Colonic mucosa (tissue), 4 donors: ENCODE measurements around the gene RAD17. TPM values are rescaled to one million over a fixed set of nuclear protein-coding genes. Genes with fewer than 3 reads are reported as not detected.
A peak's percentile ranks its signal among the peaks of the same experiment; 100 is the strongest.
"Not testable (repeated sequence)": the region's sequence is repeated elsewhere in the genome, so short reads cannot be mapped to it uniquely, and the experiment has no call there.

Experiments used
- DNase-seq: peaks from one replicate; pipeline ENCODE4 v3.0.0-alpha.2; 2020
- H3K27ac ChIP-seq: fragments of 200-600 bp; one replicate; pipeline ENCODE4 v1.8.0; 2021
- H3K27me3 ChIP-seq: fragments of 200-600 bp; one replicate; pipeline ENCODE4 v1.8.0; 2021
- H3K36me3 ChIP-seq: fragments of 200-600 bp; one replicate; pipeline ENCODE4 v1.8.0; 2021
- H3K4me1 ChIP-seq: fragments of 200-600 bp; one replicate; pipeline ENCODE4 v1.8.0; 2021; ENCODE audit warnings: mild to moderate bottlenecking
- H3K4me3 ChIP-seq: fragments of 200-600 bp; one replicate; pipeline ENCODE4 v1.8.0; 2021
- H3K9ac ChIP-seq, 2 donors: one replicate each; pipeline ENCODE4 v1.7.0; 2013; ENCODE audit warnings: control low read depth in 2 of 2, low read depth in 2 of 2, low read length in 2 of 2
- H3K9me3 ChIP-seq: fragments of 200-600 bp; one replicate; pipeline ENCODE4 v1.8.0; 2021
- CTCF ChIP-seq: fragments of 200-600 bp; IDR thresholded peaks from one replicate; pipeline ENCODE4 v1.8.0; 2022; ENCODE audit warnings: antibody characterized with exemption, mild to moderate bottlenecking
- intact Hi-C: fragments of 100-400 bp; cut with DNase I; formaldehyde crosslinking; loops from one replicate; pipeline ENCODE4 v1.14.1; 2022
- total RNA-seq, 2 donors: library from RNA; stranded (reverse); fragmentation: NEBNext Ultra II Directional in 1 of 2; extraction: Animal tissue kit (Norgen Biotek cat#: 25700) in 1 of 2; gene quantifications; one replicate each; pipeline ENCODE4 v1.2.1, GENCODE V29; 2021
- donor health status: healthy.
- donor health status: DM: no; HTN: no; CAD: no.
- donor health status: DM: no; HTN: no; CAD: no.

RAD17 gene
- total RNA-seq, 2 donors from 2014 or later, result 16.7 to 17.9 TPM

- TF ChIP-seq CTCF, result no peak
- Histone ChIP-seq H3K27ac (no peak overlapping the region), H3K36me3 (no peaks in the 10 kb centered on the region), H3K4me1 (no peaks in the 10 kb centered on the region), H3K9me3 (no peaks in the 10 kb centered on the region), H3K27me3 (no peaks in the 10 kb centered on the region), H3K4me3 (no peak overlapping the region), H3K9ac (no peak overlapping the region)
- no peak for DNase-seq
- intact Hi-C loops, result no loop called here
Measured at GRCh38 chr5:69449511-69449910, 79.9 kb downstream of the RAD17 start.

- Histone ChIP-seq H3K9ac (no peak overlapping the region), H3K4me3 (no peak overlapping the region), H3K9me3 (no peaks in the 10 kb centered on the region), H3K36me3 (no peaks in the 10 kb centered on the region), H3K4me1 (no peaks in the 10 kb centered on the region), H3K27me3 (no peaks in the 10 kb centered on the region), H3K27ac (no peak overlapping the region)
- TF ChIP-seq CTCF, result no peak
- intact Hi-C loops, result no loop called here
- no peak for DNase-seq
Measured at GRCh38 chr5:69450116-69450515, 80.5 kb downstream of the RAD17 start.

- intact Hi-C loops, DNase-seq, H3K4me3 ChIP-seq: not testable (repeated sequence)
Measured at GRCh38 chr5:69450527-69450926, 80.9 kb downstream of the RAD17 start.

GRCh38 chr5:69451941-69452647 lies 82.5 kb downstream of the RAD17 start:
- Histone ChIP-seq H3K4me3 (no peak overlapping the region), H3K36me3 (no peaks in the 10 kb centered on the region), H3K9ac (no peak overlapping the region), H3K27me3 (no peaks in the 10 kb centered on the region), H3K27ac (peak overlapping the region; percentile 94), H3K4me1 (no peaks in the 10 kb centered on the region), H3K9me3 (no peaks in the 10 kb centered on the region)
- DNase-seq, result peak; percentile 42
- intact Hi-C loops, result no loop called here
- no peak for TF ChIP-seq CTCF

More at GRCh38 chr5:69450527-69450926, 80.9 kb downstream of the RAD17 start:
- not testable (repeated sequence) for H3K9me3 ChIP-seq, H3K27ac ChIP-seq, H3K27me3 ChIP-seq, H3K36me3 ChIP-seq, H3K4me1 ChIP-seq, H3K9ac ChIP-seq

GRCh38 chr5:69453487-69453886 lies 83.9 kb downstream of the RAD17 start:
- not testable (repeated sequence) for DNase-seq
- H3K27ac ChIP-seq, result peak overlapping the region; percentile 94

GRCh38 chr5:69454460-69455249 lies 85.0 kb downstream of the RAD17 start:
- Histone ChIP-seq H3K4me3 (no peak overlapping the region), H3K27me3 (no peaks in the 10 kb centered on the region), H3K27ac (peak overlapping the region; percentile 94), H3K9ac (peak overlapping the region; percentile 60 to 80), H3K9me3 (no peaks in the 10 kb centered on the region), H3K4me1 (no peaks in the 10 kb centered on the region), H3K36me3 (no peaks in the 10 kb centered on the region)
- intact Hi-C loops, result no loop called here
- TF ChIP-seq CTCF, result no peak
- peak; percentile 69 for DNase-seq

More at GRCh38 chr5:69453487-69453886, 83.9 kb downstream of the RAD17 start:
- H3K9ac ChIP-seq, result peak overlapping the region in 1 of 2 donors; percentile 34
- H3K27me3 ChIP-seq, H3K4me3 ChIP-seq, H3K4me1 ChIP-seq, H3K36me3 ChIP-seq, H3K9me3 ChIP-seq, intact Hi-C loops: not testable (repeated sequence)

GRCh38 chr5:69455428-69455988 lies 85.9 kb downstream of the RAD17 start:
- DNase-seq, H3K9me3 ChIP-seq, intact Hi-C loops, H3K4me3 ChIP-seq, H3K4me1 ChIP-seq, H3K36me3 ChIP-seq, H3K27me3 ChIP-seq: not testable (repeated sequence)
- Histone ChIP-seq H3K27ac (peak overlapping the region; percentile 94), H3K9ac (peak overlapping the region in 1 of 2 donors; percentile 80)
